SK-N-SH treated with all-trans-retinoic acid at 6 μM for 48 hours (cell line): ENCODE results near the gene RBKS.

Experiments used
- ARNTL ChIP-seq: fragments of 450-650 bp; formaldehyde crosslinking; IDR thresholded peaks from 2 replicates; pipeline ENCODE4 v1.5.0; 2020; ENCODE audit warnings: low read depth, mild to moderate bottlenecking, moderate library complexity, borderline replicate concordance
- BACH2 ChIP-seq: fragments of 250-450 bp; sonication (Bioruptor Pico); IDR thresholded peaks from 2 replicates; pipeline ENCODE4 v1.9.0; 2021; ENCODE audit warnings: mild to moderate bottlenecking, borderline replicate concordance
- CREB5 ChIP-seq: fragments of 250-450 bp; sonication (Bioruptor Pico); IDR thresholded peaks from 2 replicates; pipeline ENCODE4 v1.5.1; 2020; ENCODE audit warnings: low read depth, mild to moderate bottlenecking, moderate library complexity
- ISL1 ChIP-seq: fragments of 250-450 bp; sonication (Bioruptor Pico); IDR thresholded peaks from 2 replicates; pipeline ENCODE4 v2.1.2; 2022; ENCODE audit warnings: mild to moderate bottlenecking, moderate library complexity
- PATZ1 ChIP-seq: fragments of 250-450 bp; sonication (Bioruptor Pico); IDR thresholded peaks from 2 replicates; pipeline ENCODE4 v1.8.0; 2020; ENCODE audit warnings: mild to moderate bottlenecking, moderate library complexity, borderline replicate concordance
- POU6F1 ChIP-seq: fragments of 250-450 bp; sonication (Bioruptor Pico); IDR thresholded peaks from 2 replicates; pipeline ENCODE4 v1.8.0; 2021; ENCODE audit warnings: low read depth, mild to moderate bottlenecking, moderate library complexity, borderline replicate concordance
- RARB ChIP-seq: fragments of 250-450 bp; sonication (Bioruptor Pico); IDR thresholded peaks from 2 replicates; pipeline ENCODE4 v1.8.0; 2021; ENCODE audit warnings: mild to moderate bottlenecking, moderate library complexity
- SNAI2 ChIP-seq: fragments of 250-450 bp; sonication (Bioruptor Pico); IDR thresholded peaks from 2 replicates; pipeline ENCODE4 v1.5.0; 2020; ENCODE audit warnings: mild to moderate bottlenecking, moderate library complexity
- TSHZ2 ChIP-seq: fragments of 250-450 bp; sonication (Bioruptor Pico); IDR thresholded peaks from 2 replicates; pipeline ENCODE4 v1.5.0; 2020; ENCODE audit warnings: mild to moderate bottlenecking, moderate library complexity
- ZFP30 ChIP-seq: fragments of 450-650 bp; formaldehyde crosslinking; IDR thresholded peaks from 2 replicates; pipeline ENCODE4 v1.5.0; 2022; ENCODE audit warnings: mild to moderate bottlenecking, moderate library complexity
- ZNF565 ChIP-seq: fragments of 450-650 bp; formaldehyde crosslinking; conservative IDR thresholded peaks from 2 replicates; pipeline ENCODE4 v1.5.0; 2020; ENCODE audit warnings: low read depth, mild to moderate bottlenecking, moderate library complexity
- ZNF70 ChIP-seq: fragments of 450-650 bp; formaldehyde crosslinking; IDR thresholded peaks from 2 replicates; pipeline ENCODE4 v1.5.0; 2020; ENCODE audit warnings: mild to moderate bottlenecking, moderate library complexity
- ZNF8 ChIP-seq: fragments of 450-650 bp; formaldehyde crosslinking; IDR thresholded peaks from 2 replicates; pipeline ENCODE4 v1.5.0; 2020; ENCODE audit warnings: mild to moderate bottlenecking, moderate library complexity

- TF ChIP-seq ZNF8 (CRISPR knock-in tag) (no peak), CREB5 (CRISPR knock-in tag) (no peak), BACH2 (CRISPR knock-in tag) (no peak), RARB (CRISPR knock-in tag) (no peak), SNAI2 (CRISPR knock-in tag) (no peak), ARNTL (no peak), ZFP30 (CRISPR knock-in tag) (no peak), PATZ1 (no peak), ZNF70 (no peak), POU6F1 (no peak), ZNF565 (no peak), ISL1 (CRISPR knock-in tag) (no peak), TSHZ2 (CRISPR knock-in tag) (no peak)
Observed at GRCh38 chr2:27771202-27771547, 119.0 kb downstream of the RBKS start.
